ENCODE results near the gene IGLL1. TPM values are rescaled to one million over a fixed set of nuclear protein-coding genes. Genes with fewer than 3 reads are reported as not detected.
"Not testable (repeated sequence)": the region's sequence is repeated elsewhere in the genome, so short reads cannot be mapped to it uniquely, and the experiment has no call there.

IGLL1 gene
- not detected for polyA plus RNA-seq (2013, experiment 1 of 2)
- polyA plus RNA-seq (2013, experiment 2 of 2), result not detected

- Histone ChIP-seq H3K9me3 (ENCODE audit: control insufficient read depth, low read length) (no peaks in the 10 kb centered on the region), H3K36me3 (ENCODE audit: control insufficient read depth, insufficient read depth, low read length) (no peaks in the 10 kb centered on the region), H3K4me1 (ENCODE audit: control insufficient read depth, insufficient read depth, low read length, poor library complexity, severe bottlenecking) (no peaks in the 10 kb centered on the region), H3K27ac (ENCODE audit: low read depth, low read length, severe bottlenecking) (no peak within 1 kb of the TSS), H3K4me3 (ENCODE audit: extremely low read depth, insufficient read depth, low read length, poor library complexity, severe bottlenecking) (no peak within 1 kb of the TSS)
- 87% methylated on average over 8 to 12 of the region's 12 CpGs for WGBS, 2 experiments (ENCODE audit: insufficient coverage in 2 of 2)
These were observed at the start of gene IGLL1 for GRCh38 chr22:23579870-23580575. Gene IGLL1 (minus strand): TSS chr22:23580290. CDS start chr22:23580190, 100 bp downstream.

GRCh38 chr22:23628056-23628743 is 48.1 kb upstream of the IGLL1 start:
- H3K27ac ChIP-seq (ENCODE audit: low read depth, low read length, severe bottlenecking); H3K9me3 ChIP-seq (ENCODE audit: control insufficient read depth, low read length); H3K4me3 ChIP-seq (ENCODE audit: extremely low read depth, insufficient read depth, low read length, poor library complexity, severe bottlenecking); H3K36me3 ChIP-seq (ENCODE audit: control insufficient read depth, insufficient read depth, low read length); H3K4me1 ChIP-seq (ENCODE audit: control insufficient read depth, insufficient read depth, low read length, poor library complexity, severe bottlenecking): not testable (repeated sequence)
- 71 to 74% methylated on average over 4 to 6 of the region's 6 CpGs for WGBS, 2 experiments (ENCODE audit: insufficient coverage in 2 of 2)

- not testable (repeated sequence) for H3K36me3 ChIP-seq (ENCODE audit: control insufficient read depth, insufficient read depth, low read length); H3K9me3 ChIP-seq (ENCODE audit: control insufficient read depth, low read length); H3K27ac ChIP-seq (ENCODE audit: low read depth, low read length, severe bottlenecking); H3K4me3 ChIP-seq (ENCODE audit: extremely low read depth, insufficient read depth, low read length, poor library complexity, severe bottlenecking); H3K4me1 ChIP-seq (ENCODE audit: control insufficient read depth, insufficient read depth, low read length, poor library complexity, severe bottlenecking)
- 71 to 86% methylated on average over 2 of the region's 3 CpGs for WGBS, 2 experiments (ENCODE audit: insufficient coverage in 2 of 2)
These were observed 47.4 kb upstream of the IGLL1 start for GRCh38 chr22:23627401-23628055.

GRCh38 chr22:23626286-23626975 is 46.3 kb upstream of the IGLL1 start:
- 75 to 100% methylated on average over 1 to 2 of the region's 2 CpGs for whole genome bisulfite sequencing, 2 experiments (ENCODE audit: insufficient coverage in 2 of 2)
- H3K9me3 ChIP-seq (ENCODE audit: control insufficient read depth, low read length), result peaks cover 3% of the 10 kb centered on the region
- H3K36me3 ChIP-seq (ENCODE audit: control insufficient read depth, insufficient read depth, low read length), result no peaks in the 10 kb centered on the region
- H3K4me1 ChIP-seq (ENCODE audit: control insufficient read depth, insufficient read depth, low read length, poor library complexity, severe bottlenecking), result no peaks in the 10 kb centered on the region
- H3K27ac ChIP-seq (ENCODE audit: low read depth, low read length, severe bottlenecking), result no peak overlapping the region
- no peak overlapping the region for H3K4me3 ChIP-seq (ENCODE audit: extremely low read depth, insufficient read depth, low read length, poor library complexity, severe bottlenecking)

- H3K36me3 ChIP-seq (ENCODE audit: control insufficient read depth, insufficient read depth, low read length), result no peaks in the 10 kb centered on the region
- no peak overlapping the region for H3K27ac ChIP-seq (ENCODE audit: low read depth, low read length, severe bottlenecking)
- WGBS, 2 experiments (ENCODE audit: insufficient coverage in 2 of 2), result 30% methylated on average over 1 of the region's 2 CpGs; no CpG with 5 or more reads in 1 of the 2 experiments
- H3K9me3 ChIP-seq (ENCODE audit: control insufficient read depth, low read length), result peaks cover 3% of the 10 kb centered on the region
- H3K4me1 ChIP-seq (ENCODE audit: control insufficient read depth, insufficient read depth, low read length, poor library complexity, severe bottlenecking), result no peaks in the 10 kb centered on the region
- no peak overlapping the region for H3K4me3 ChIP-seq (ENCODE audit: extremely low read depth, insufficient read depth, low read length, poor library complexity, severe bottlenecking)
These were observed 42.5 kb upstream of the IGLL1 start for GRCh38 chr22:23622634-23623033.

- not testable (repeated sequence) for H3K36me3 ChIP-seq (ENCODE audit: control insufficient read depth, insufficient read depth, low read length); H3K9me3 ChIP-seq (ENCODE audit: control insufficient read depth, low read length); H3K27ac ChIP-seq (ENCODE audit: low read depth, low read length, severe bottlenecking); H3K4me1 ChIP-seq (ENCODE audit: control insufficient read depth, insufficient read depth, low read length, poor library complexity, severe bottlenecking); H3K4me3 ChIP-seq (ENCODE audit: extremely low read depth, insufficient read depth, low read length, poor library complexity, severe bottlenecking)
- 100% methylated on average over 1 of the region's 2 CpGs; no CpG with 5 or more reads in 1 of the 2 experiments for WGBS, 2 experiments (ENCODE audit: insufficient coverage in 2 of 2)
These were observed 41.8 kb upstream of the IGLL1 start for GRCh38 chr22:23621916-23622315.

- Histone ChIP-seq H3K4me1 (ENCODE audit: control insufficient read depth, insufficient read depth, low read length, poor library complexity, severe bottlenecking) (no peaks in the 10 kb centered on the region), H3K36me3 (ENCODE audit: control insufficient read depth, insufficient read depth, low read length) (no peaks in the 10 kb centered on the region), H3K27ac (ENCODE audit: low read depth, low read length, severe bottlenecking) (no peak overlapping the region), H3K4me3 (ENCODE audit: extremely low read depth, insufficient read depth, low read length, poor library complexity, severe bottlenecking) (no peak overlapping the region), H3K9me3 (ENCODE audit: control insufficient read depth, low read length) (peaks cover 3% of the 10 kb centered on the region)
- WGBS, 2 experiments (ENCODE audit: insufficient coverage in 2 of 2), result 86 to 90% methylated on average over 7 to 8 of the region's 9 CpGs
These were observed 41.1 kb upstream of the IGLL1 start for GRCh38 chr22:23621082-23621780.

- H3K9me3 ChIP-seq (ENCODE audit: control insufficient read depth, low read length), result no peaks in the 10 kb centered on the region
- H3K27ac ChIP-seq (ENCODE audit: low read depth, low read length, severe bottlenecking), result no peak overlapping the region
These were observed 33.3 kb upstream of the IGLL1 start for GRCh38 chr22:23613193-23613972.

GRCh38 chr22:23609983-23610781 is 30.1 kb upstream of the IGLL1 start:
- WGBS, 2 experiments (ENCODE audit: insufficient coverage in 2 of 2), result 83 to 87% methylated on average over 11 of the region's 12 CpGs
- H3K27ac ChIP-seq (ENCODE audit: low read depth, low read length, severe bottlenecking), result no peak overlapping the region
- no peaks in the 10 kb centered on the region for H3K9me3 ChIP-seq (ENCODE audit: control insufficient read depth, low read length)
- no peaks in the 10 kb centered on the region for H3K4me1 ChIP-seq (ENCODE audit: control insufficient read depth, insufficient read depth, low read length, poor library complexity, severe bottlenecking)
- no peaks in the 10 kb centered on the region for H3K36me3 ChIP-seq (ENCODE audit: control insufficient read depth, insufficient read depth, low read length)
- no peak overlapping the region for H3K4me3 ChIP-seq (ENCODE audit: extremely low read depth, insufficient read depth, low read length, poor library complexity, severe bottlenecking)

More at GRCh38 chr22:23613193-23613972, 33.3 kb upstream of the IGLL1 start:
- Histone ChIP-seq H3K4me1 (ENCODE audit: control insufficient read depth, insufficient read depth, low read length, poor library complexity, severe bottlenecking) (no peaks in the 10 kb centered on the region), H3K36me3 (ENCODE audit: control insufficient read depth, insufficient read depth, low read length) (no peaks in the 10 kb centered on the region), H3K4me3 (ENCODE audit: extremely low read depth, insufficient read depth, low read length, poor library complexity, severe bottlenecking) (no peak overlapping the region)
- WGBS, 2 experiments (ENCODE audit: insufficient coverage in 2 of 2), result 63 to 69% methylated on average over 4 of the region's 7 CpGs
